GM23338 (cell line): ENCODE measurements around the gene ZCCHC12. TPM values are rescaled to one million over a fixed set of nuclear protein-coding genes. Genes with fewer than 3 reads are reported as not detected.

Experiments
- ATAC-seq: fragments of 200-7000 bp; cut with Tn5 transposase; 3 replicates; pipeline ENCODE4 v1.9.1; 2020
- DNase-seq: peaks from one replicate; pipeline ENCODE4 v3.0.0-alpha.2; 2015; ENCODE audit warnings: low spot score
- H2AFZ ChIP-seq: fragments of 200-600 bp; sonication (generic); 2 replicates; pipeline ENCODE4 v1.8.0; 2016; ENCODE audit warnings: antibody characterized with exemption, mild to moderate bottlenecking, moderate library complexity
- H3F3A ChIP-seq: fragments of 200-600 bp; sonication (generic); replicated peaks from 2 replicates; pipeline ENCODE4 v1.8.0; 2017; ENCODE audit warnings: antibody characterized with exemption, mixed run types, low read depth
- H3K27ac ChIP-seq: fragments of 200-600 bp; sonication (generic); 2 replicates; pipeline ENCODE4 v1.6.1; 2016; ENCODE audit warnings: low read depth
- H3K27me3 ChIP-seq: fragments of 200-600 bp; sonication (generic); 2 replicates; pipeline ENCODE4 v1.8.0; 2016; ENCODE audit warnings: mild to moderate bottlenecking, mixed run types, moderate library complexity; ENCODE audit not compliant: insufficient read depth
- H3K36me3 ChIP-seq: fragments of 200-600 bp; sonication (generic); 2 replicates; pipeline ENCODE4 v1.8.0; 2016; ENCODE audit warnings: mild to moderate bottlenecking; ENCODE audit not compliant: insufficient read depth
- H3K4me1 ChIP-seq: fragments of 200-600 bp; sonication (generic); 2 replicates; pipeline ENCODE4 v1.8.0; 2016; ENCODE audit warnings: mild to moderate bottlenecking, moderate library complexity; ENCODE audit not compliant: insufficient read depth
- H3K4me2 ChIP-seq: fragments of 200-600 bp; sonication (generic); 2 replicates; pipeline ENCODE4 v1.7.1; 2017; ENCODE audit warnings: mixed run types
- H3K4me3 ChIP-seq: fragments of 200-600 bp; sonication (generic); 2 replicates; pipeline ENCODE4 v1.6.1; 2016; ENCODE audit warnings: mixed run types
- H3K79me2 ChIP-seq: fragments of 200-600 bp; sonication (generic); replicated peaks from 2 replicates; pipeline ENCODE4 v1.8.0; 2017; ENCODE audit warnings: mild to moderate bottlenecking; ENCODE audit not compliant: insufficient read depth
- H3K9me2 ChIP-seq: fragments of 200-600 bp; sonication (generic); 2 replicates; pipeline ENCODE4 v1.8.0; 2017; ENCODE audit not compliant: insufficient read depth
- H4K20me1 ChIP-seq: fragments of 200-600 bp; sonication (generic); replicated peaks from 2 replicates; pipeline ENCODE4 v1.8.0; 2017; ENCODE audit warnings: mild to moderate bottlenecking; ENCODE audit not compliant: insufficient read depth
- H3K27ac Mint-ChIP-seq: 2 replicates; pipeline ENCODE4 v1.8.0; 2020; ENCODE audit warnings: inconsistent platforms, mild to moderate bottlenecking, moderate library complexity, mixed read lengths
- H3K27me3 Mint-ChIP-seq: 3 replicates; pipeline ENCODE4 v1.8.0; 2022; ENCODE audit warnings: low read depth, mild to moderate bottlenecking, moderate library complexity, mixed read lengths, inconsistent platforms; ENCODE audit not compliant: insufficient read depth, poor library complexity
- H3K36me3 Mint-ChIP-seq: 3 replicates; pipeline ENCODE4 v1.8.0; 2021; ENCODE audit warnings: low read depth, mild to moderate bottlenecking, inconsistent platforms, moderate library complexity, mixed read lengths
- H3K4me1 Mint-ChIP-seq: 3 replicates; pipeline ENCODE4 v1.8.0; 2020; ENCODE audit warnings: mild to moderate bottlenecking, inconsistent platforms, mixed read lengths
- H3K4me3 Mint-ChIP-seq: 3 replicates; pipeline ENCODE4 v1.8.0; 2021; ENCODE audit warnings: moderate library complexity, mild to moderate bottlenecking, inconsistent platforms, mixed read lengths
- H3K9me3 Mint-ChIP-seq: 3 replicates; pipeline ENCODE4 v1.8.0; 2020; ENCODE audit warnings: moderate library complexity, mild to moderate bottlenecking, inconsistent platforms, mixed read lengths
- CREB1 ChIP-seq: fragments of 250-450 bp; sonication (Bioruptor Pico); IDR thresholded peaks from 2 replicates; pipeline ENCODE4 v1.5.0; 2020; ENCODE audit warnings: low read depth, mild to moderate bottlenecking, moderate library complexity
- CTCF ChIP-seq, 2 experiments: fragments of 200-600 bp in 1 of 2; sonication (generic) in 1 of 2; conservative IDR thresholded peaks; 2 replicates each; pipeline versions ENCODE4 v1.5.1 to v1.6.1; 2016 to 2017; ENCODE audit warnings: antibody characterized with exemption in 2 of 2, low read depth in 2 of 2, mild to moderate bottlenecking in 2 of 2, moderate library complexity in 1 of 2
- ETS1 ChIP-seq: IDR thresholded peaks from 2 replicates; pipeline ENCODE4 v1.6.1; 2016; ENCODE audit warnings: antibody characterized with exemption
- EZH2phosphoT487 ChIP-seq: fragments of 200-600 bp; sonication (generic); IDR thresholded peaks from one replicate; pipeline ENCODE4 v1.8.1; 2018; ENCODE audit warnings: antibody characterized with exemption; ENCODE audit not compliant: unreplicated experiment
- NANOG ChIP-seq: IDR thresholded peaks from 2 replicates; pipeline ENCODE4 v1.6.1; 2016; ENCODE audit warnings: antibody characterized with exemption, borderline replicate concordance
- POLR2AphosphoS5 ChIP-seq: IDR thresholded peaks from 2 replicates; pipeline ENCODE4 v1.6.1; 2016; ENCODE audit warnings: antibody characterized with exemption, low read depth
- REST ChIP-seq: IDR thresholded peaks from one replicate; pipeline ENCODE4 v1.6.1; 2018; ENCODE audit warnings: antibody characterized with exemption; ENCODE audit not compliant: unreplicated experiment
- STAT1 ChIP-seq: IDR thresholded peaks from one replicate; pipeline ENCODE4 v1.6.1; 2016; ENCODE audit warnings: antibody characterized with exemption; ENCODE audit not compliant: unreplicated experiment
- ZNF114 ChIP-seq: fragments of 250-450 bp; sonication (Bioruptor Pico); IDR thresholded peaks from 2 replicates; pipeline ENCODE4 v1.5.0; 2020; ENCODE audit warnings: mild to moderate bottlenecking, moderate library complexity
- ZNF331 ChIP-seq: fragments of 250-450 bp; sonication (Bioruptor Pico); IDR thresholded peaks from 2 replicates; pipeline ENCODE4 v1.5.0; 2020; ENCODE audit warnings: low read depth, mild to moderate bottlenecking, moderate library complexity
- ZNF462 ChIP-seq: fragments of 250-450 bp; sonication (Bioruptor Pico); IDR thresholded peaks from 2 replicates; pipeline ENCODE4 v1.5.0; 2020; ENCODE audit warnings: mild to moderate bottlenecking, moderate library complexity
- polyA plus RNA-seq: library from polyadenylated mRNA; unstranded; fragments of >200 nt; fragmentation: Nextera tagmentation; extraction: Ambion mirVana; gene quantifications from 2 replicates; pipeline ENCODE4 v1.2.1, GENCODE V29; 2016
- total RNA-seq: library from RNA; depleted of rRNA; stranded (reverse); fragments of >200 nt; shearing (Covaris generic); gene quantifications from 2 replicates; pipeline ENCODE4 v1.2.3, GENCODE V29; 2014

Gene ZCCHC12
- total and polyA plus RNA-seq, 2 experiments from 2014 or later, result 0.32 to 0.38 TPM

DNA sequence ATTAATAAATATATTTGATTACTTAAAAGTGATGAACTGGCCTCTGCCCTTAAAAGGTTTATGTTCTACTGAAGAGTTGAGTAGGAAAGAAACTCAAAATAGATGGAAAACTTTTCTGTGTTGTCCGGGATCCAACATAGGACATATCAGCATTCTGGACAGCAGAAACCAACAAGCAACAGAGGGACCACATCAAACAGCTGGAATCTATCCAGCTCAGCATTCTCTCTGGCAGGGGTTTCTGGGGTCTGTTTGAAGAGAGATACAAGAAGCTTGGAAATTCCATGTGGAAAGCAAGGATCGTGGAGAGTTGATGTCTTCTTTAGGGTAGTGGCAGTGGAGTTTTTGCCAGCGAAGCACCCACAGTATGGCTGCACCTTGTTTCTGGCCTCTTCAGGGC is 43.6 kb downstream of the ZCCHC12 start:
- Histone ChIP-seq H3K36me3 (no peaks in the 10 kb centered on the region), H3K79me2 (no peaks in the 10 kb centered on the region), H3K4me1 (no peaks in the 10 kb centered on the region), H3K4me3 (no peak overlapping the region), H3K27me3 (no peaks in the 10 kb centered on the region), H2AFZ (no peak overlapping the region), H3F3A (no peaks in the 10 kb centered on the region), H4K20me1 (no peaks in the 10 kb centered on the region), H3K27ac (no peak overlapping the region), H3K9me2 (no peaks in the 10 kb centered on the region), H3K4me2 (no peak overlapping the region)
- Mint-ChIP-seq H3K4me1 (peaks cover 5% of the 10 kb centered on the region; the same call in 2 of the 3 replicates), H3K9me3 (no peaks in the 10 kb centered on the region), H3K27me3 (peaks cover 3% of the 10 kb centered on the region), H3K27ac (no peak overlapping the region), H3K4me3 (no peak overlapping the region), H3K36me3 (no peaks in the 10 kb centered on the region)
- DNase-seq (no peak), ATAC-seq (no peak)
- TF ChIP-seq ZNF114 (CRISPR knock-in tag) (no peak), REST (no peak), POLR2AphosphoS5 (no peak), EZH2phosphoT487 (no peak), ZNF462 (no peak), STAT1 (no peak), ETS1 (no peak), NANOG (no peak), CREB1 (CRISPR knock-in tag) (no peak), CTCF (conservative IDR thresholded peaks at IDR 0.05; ENCODE audit: low read depth in 2 of 2) (no peak), ZNF331 (CRISPR knock-in tag) (no peak)
